HEK293 (cell line): ENCODE results near the gene KRT15.

ENCODE experiments used
- CTCF ChIA-PET: fragments of 350-600 bp; formaldehyde crosslinking; extraction: SDS; loops from one replicate; lab custom pipeline; 2021; ENCODE audit warnings: antibody characterized with exemption; lab: Yijun Ruan, JAX
- POLR2A ChIA-PET: fragments of 300-600 bp; formaldehyde crosslinking; extraction: SDS; loops from one replicate; lab custom pipeline; 2020; ENCODE audit warnings: antibody characterized with exemption, inconsistent platforms; lab: Yijun Ruan, JAX
- H3K27ac ChIP-seq: fragments of 200-500 bp; sonication (Bioruptor generic); 2 replicates; pipeline ENCODE4 v1.5.1; 2014; ENCODE audit warnings: low read depth, low read length, control low read depth, inconsistent platforms; ENCODE audit errors: extremely low read depth
- H3K36me3 ChIP-seq, 2 experiments: fragments of 200-500 bp in 1 of 2; sonication (Bioruptor generic) in 1 of 2; 1 replicate in 1 of 2; 2 replicates in 1 of 2; pipeline ENCODE4 v1.5.1; 2014 to 2017; ENCODE audit warnings: inconsistent platforms in 2 of 2, low read length in 2 of 2; ENCODE audit not compliant: control insufficient read depth in 2 of 2, insufficient read depth in 1 of 2
- H3K4me1 ChIP-seq: fragments of 200-500 bp; sonication (Bioruptor generic); 2 replicates; pipeline ENCODE4 v1.5.1; 2014; ENCODE audit warnings: mild to moderate bottlenecking, low read length, inconsistent platforms; ENCODE audit not compliant: control insufficient read depth, insufficient read depth
- H3K4me3 ChIP-seq: 2 replicates; pipeline ENCODE4 v1.5.1; 2011; ENCODE audit warnings: low read depth, mild to moderate bottlenecking, control low read depth, low read length, moderate library complexity
- H3K9me3 ChIP-seq: fragments of 200-500 bp; sonication (Bioruptor generic); 2 replicates; pipeline ENCODE4 v1.5.1; 2014; ENCODE audit warnings: low read depth, low read length, inconsistent platforms; ENCODE audit not compliant: control insufficient read depth, insufficient read depth
- BCL11A ChIP-seq: fragments of 450-650 bp; formaldehyde crosslinking; IDR thresholded peaks from 2 replicates; pipeline ENCODE4 v1.5.1; 2016; ENCODE audit warnings: low read depth, missing biosample characterization, missing genetic modification characterization
- KLF16 ChIP-seq: fragments of 450-650 bp; formaldehyde crosslinking; IDR thresholded peaks from 2 replicates; pipeline ENCODE4 v1.5.1; 2017; ENCODE audit warnings: missing biosample characterization, missing genetic modification characterization
- KLF17 ChIP-seq: fragments of 450-650 bp; formaldehyde crosslinking; IDR thresholded peaks from 2 replicates; pipeline ENCODE4 v1.5.1; 2016; ENCODE audit warnings: missing biosample characterization, missing genetic modification characterization
- KLF7 ChIP-seq: fragments of 450-650 bp; formaldehyde crosslinking; IDR thresholded peaks from 2 replicates; pipeline ENCODE4 v1.5.1; 2016; ENCODE audit warnings: missing biosample characterization, missing genetic modification characterization, borderline replicate concordance
- OSR2 ChIP-seq: fragments of 450-650 bp; formaldehyde crosslinking; IDR thresholded peaks from 2 replicates; pipeline ENCODE4 v1.5.1; 2016; ENCODE audit warnings: missing biosample characterization, missing genetic modification characterization
- PRDM10 ChIP-seq: fragments of 450-650 bp; formaldehyde crosslinking; IDR thresholded peaks from 2 replicates; pipeline ENCODE4 v1.5.1; 2016; ENCODE audit warnings: missing biosample characterization, missing genetic modification characterization
- SETDB1 ChIP-seq: IDR thresholded peaks from one replicate; pipeline ENCODE4 v1.6.1; 2017; ENCODE audit warnings: mild to moderate bottlenecking, low read length, moderate library complexity, mixed read lengths; ENCODE audit not compliant: insufficient read length
- SP2 ChIP-seq: fragments of 450-650 bp; formaldehyde crosslinking; IDR thresholded peaks from 2 replicates; pipeline ENCODE4 v1.5.1; 2016; ENCODE audit warnings: missing biosample characterization, missing genetic modification characterization
- ZBTB48 ChIP-seq: fragments of 450-650 bp; formaldehyde crosslinking; IDR thresholded peaks from 2 replicates; pipeline ENCODE4 v1.5.1; 2016; ENCODE audit warnings: missing biosample characterization, missing genetic modification characterization
- ZBTB7A ChIP-seq: fragments of 450-650 bp; formaldehyde crosslinking; IDR thresholded peaks from 2 replicates; pipeline ENCODE4 v1.5.1; 2016; ENCODE audit warnings: low read depth, missing biosample characterization, missing genetic modification characterization
- ZNF138 ChIP-seq: fragments of 450-650 bp; formaldehyde crosslinking; IDR thresholded peaks from 2 replicates; pipeline ENCODE4 v1.5.1; 2016; ENCODE audit warnings: missing biosample characterization, missing genetic modification characterization, borderline replicate concordance
- ZNF2 ChIP-seq: fragments of 450-650 bp; formaldehyde crosslinking; IDR thresholded peaks from 2 replicates; pipeline ENCODE4 v1.5.1; 2016; ENCODE audit warnings: missing biosample characterization, missing genetic modification characterization
- ZNF404 ChIP-seq: fragments of 450-650 bp; formaldehyde crosslinking; IDR thresholded peaks from 2 replicates; pipeline ENCODE4 v1.5.1; 2017; ENCODE audit warnings: missing biosample characterization, missing genetic modification characterization
- ZNF561 ChIP-seq: fragments of 450-650 bp; IDR thresholded peaks from 2 replicates; pipeline ENCODE4 v1.5.1; 2018; ENCODE audit warnings: missing biosample characterization, missing genetic modification characterization, borderline replicate concordance
- ZNF600 ChIP-seq: fragments of 450-650 bp; formaldehyde crosslinking; IDR thresholded peaks from 2 replicates; pipeline ENCODE4 v1.5.1; 2016; ENCODE audit warnings: missing biosample characterization, missing genetic modification characterization
- ZNF623 ChIP-seq: fragments of 450-650 bp; formaldehyde crosslinking; IDR thresholded peaks from 2 replicates; pipeline ENCODE4 v1.5.1; 2016; ENCODE audit warnings: missing biosample characterization, missing genetic modification characterization
- ZNF792 ChIP-seq: fragments of 450-650 bp; formaldehyde crosslinking; IDR thresholded peaks from 2 replicates; pipeline ENCODE4 v1.5.1; 2016; ENCODE audit warnings: missing biosample characterization, missing genetic modification characterization
- TF ChIP-seq, protein P1 (sequence below): fragments of 450-650 bp; formaldehyde crosslinking; IDR thresholded peaks from 2 replicates; pipeline ENCODE4 v1.5.1; 2016; ENCODE audit warnings: missing biosample characterization, missing genetic modification characterization

Gene KRT15

GRCh38 chr17:41527063-41528023 lies 8.7 kb upstream of the KRT15 start (continued):
- peak; percentile 67 for TF ChIP-seq BCL11A
- no peak for TF ChIP-seq ZNF138 (tag by site-specific recombination)
- TF ChIP-seq, protein P1, sequence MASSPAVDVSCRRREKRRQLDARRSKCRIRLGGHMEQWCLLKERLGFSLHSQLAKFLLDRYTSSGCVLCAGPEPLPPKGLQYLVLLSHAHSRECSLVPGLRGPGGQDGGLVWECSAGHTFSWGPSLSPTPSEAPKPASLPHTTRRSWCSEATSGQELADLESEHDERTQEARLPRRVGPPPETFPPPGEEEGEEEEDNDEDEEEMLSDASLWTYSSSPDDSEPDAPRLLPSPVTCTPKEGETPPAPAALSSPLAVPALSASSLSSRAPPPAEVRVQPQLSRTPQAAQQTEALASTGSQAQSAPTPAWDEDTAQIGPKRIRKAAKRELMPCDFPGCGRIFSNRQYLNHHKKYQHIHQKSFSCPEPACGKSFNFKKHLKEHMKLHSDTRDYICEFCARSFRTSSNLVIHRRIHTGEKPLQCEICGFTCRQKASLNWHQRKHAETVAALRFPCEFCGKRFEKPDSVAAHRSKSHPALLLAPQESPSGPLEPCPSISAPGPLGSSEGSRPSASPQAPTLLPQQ (tag by site-specific recombination), result 0 out of 2 replicates have a peak, but pooled peaks have one; percentile 35
- peak; percentile 78 for TF ChIP-seq SP2
- no peak for TF ChIP-seq SETDB1
- peak; percentile 53; the same call in 1 of the 2 replicates for TF ChIP-seq ZNF600 (tag by site-specific recombination)
- peak; percentile 68; the same call in 1 of the 2 replicates for TF ChIP-seq KLF17 (tag by site-specific recombination)
- 0 out of 2 replicates have a peak, but pooled peaks have one; percentile 35 for TF ChIP-seq ZNF792 (tag by site-specific recombination)
- peak; percentile 64; the same call in 1 of the 2 replicates for TF ChIP-seq KLF16
- TF ChIP-seq ZBTB7A (tag by site-specific recombination), result no peak; the same call in 1 of the 2 replicates
- peak; percentile 33; the same call in 1 of the 2 replicates for TF ChIP-seq ZNF561 (tag by site-specific recombination)
- TF ChIP-seq KLF7 (tag by site-specific recombination), result peak; percentile 74; the same call in 1 of the 2 replicates
- TF ChIP-seq PRDM10 (tag by site-specific recombination), result peak; percentile 86
- TF ChIP-seq, all 188 proteins: peak for 33

- POLR2A ChIA-PET, result no interaction called here
- CTCF ChIA-PET, result interaction anchor here (1.0 to 3.1 kb wide), 3 partner anchors 25 to 143 kb away, joined by 5 to 25 read pairs (median 7); no protein-coding TSS in a partner anchor
- Histone ChIP-seq H3K4me1 (peaks cover 19% of the 10 kb centered on the region), H3K9me3 (no peaks in the 10 kb centered on the region), H3K36me3 (peaks cover 0 to 4% of the 10 kb centered on the region in 2 experiments; a peak in 2 of 3 replicates), H3K27ac (no peak overlapping the region), H3K4me3 (no peak overlapping the region)
- TF ChIP-seq OSR2 (tag by site-specific recombination) (no peak), ZNF2 (no peak), ZNF623 (tag by site-specific recombination) (no peak), ZNF404 (no peak), ZBTB48 (no peak)
Observed at GRCh38 chr17:41524261-41524660, 5.6 kb upstream of the KRT15 start.
